ENCODE measurements around the gene PSME4.

Gene PSME4

DNA sequence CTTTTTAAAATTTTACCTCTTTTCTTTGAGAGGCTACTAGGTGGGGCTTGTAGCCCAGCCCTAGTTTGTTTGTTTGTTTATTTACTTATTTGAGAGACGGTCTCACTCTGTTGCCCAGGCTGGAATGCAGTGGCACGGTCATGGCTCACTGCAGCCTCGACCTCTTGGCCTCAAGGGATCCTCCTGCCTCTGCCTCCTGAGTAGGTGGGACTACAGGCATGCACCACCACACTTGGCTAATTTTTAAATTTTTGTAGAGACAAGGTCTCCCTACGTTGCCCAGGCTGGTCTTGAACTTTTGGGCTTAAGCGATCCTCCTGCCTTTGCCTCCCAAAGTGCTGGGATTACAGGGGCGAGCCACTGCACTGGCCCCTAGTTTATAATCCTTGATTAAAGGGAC lies 149.0 kb downstream of the PSME4 start:
- FAIRE-seq (no peak), DNase-seq (ENCODE audit: insufficient read length, low spot score) (no peak)
- no peak for TF ChIP-seq POLR2A (IDR thresholded peaks at IDR 0.05; ENCODE audit: low read depth, low read length)

- DNase-seq (ENCODE audit: insufficient read length, low spot score) (no peak), FAIRE-seq (no peak)
- no peak for TF ChIP-seq POLR2A (IDR thresholded peaks at IDR 0.05; ENCODE audit: low read depth, low read length)
Measured at GRCh38 chr2:53820711-53821110, 150.1 kb downstream of the PSME4 start.

GRCh38 chr2:53820048-53820447 lies 150.7 kb downstream of the PSME4 start:
- DNase-seq (ENCODE audit: insufficient read length, low spot score) (no peak), FAIRE-seq (no peak)
- no peak for TF ChIP-seq POLR2A (IDR thresholded peaks at IDR 0.05; ENCODE audit: low read depth, low read length)

DNA sequence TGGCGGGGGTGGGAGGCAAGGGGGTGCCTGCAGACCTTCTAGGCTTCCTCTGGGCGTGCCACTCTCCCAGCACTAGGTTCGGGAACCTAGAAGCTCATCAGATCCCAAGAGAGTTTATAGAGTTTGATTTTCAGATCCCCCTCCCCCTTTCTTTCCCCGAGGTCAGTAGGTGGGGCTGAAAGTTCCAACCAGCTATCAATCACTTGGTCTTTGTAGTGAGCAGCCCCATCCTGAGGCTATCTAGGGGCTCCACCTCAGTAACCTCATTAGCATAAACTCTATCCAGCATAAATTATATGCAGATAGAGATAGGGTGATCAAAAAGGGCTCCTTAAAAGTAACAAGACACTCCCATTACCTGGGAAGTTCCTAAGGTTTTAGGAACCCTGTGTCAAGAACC lies 151.2 kb downstream of the PSME4 start:
- DNase-seq (ENCODE audit: insufficient read length, low spot score) (no peak), FAIRE-seq (no peak)
- TF ChIP-seq POLR2A (IDR thresholded peaks at IDR 0.05; ENCODE audit: low read depth, low read length) = no peak

DNA sequence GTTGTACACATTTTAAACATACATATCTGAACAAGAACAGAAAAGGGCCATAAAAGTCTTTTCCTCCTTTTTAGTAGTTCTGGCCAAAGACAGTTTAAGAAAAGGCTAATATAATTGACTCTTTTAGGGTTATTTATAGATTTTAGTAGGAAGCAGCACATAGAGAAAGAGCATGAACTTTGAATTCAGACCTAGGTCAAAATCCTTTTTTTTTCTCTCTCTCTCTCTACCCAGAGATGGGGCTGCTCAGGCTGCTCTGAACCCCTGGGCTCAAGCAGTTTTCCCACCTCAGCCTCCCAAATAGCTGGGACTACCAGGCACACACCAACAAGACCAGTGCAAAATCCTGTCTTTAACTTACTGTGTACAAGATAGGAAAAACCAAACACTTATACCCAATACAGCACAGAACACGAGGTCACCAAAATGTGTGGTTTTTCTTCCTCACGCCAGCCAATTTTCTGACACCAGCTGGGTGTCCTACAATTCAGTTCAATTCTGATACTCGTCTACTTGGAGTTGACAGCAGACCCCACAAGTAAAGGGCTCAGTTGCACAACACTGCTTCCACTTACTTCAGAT lies 151.8 kb downstream of the PSME4 start:
- no peak for DNase-seq (ENCODE audit: insufficient read length, low spot score)
- TF ChIP-seq POLR2A (IDR thresholded peaks at IDR 0.05; ENCODE audit: low read depth, low read length) = no peak
- no peak for FAIRE-seq

All from H54 (cell line).